ENCODE results near the gene AKNA.

GRCh38 chr9:114396558-114397218 lies 8.9 kb upstream of the AKNA start:
- TF ChIP-seq, protein P1, sequence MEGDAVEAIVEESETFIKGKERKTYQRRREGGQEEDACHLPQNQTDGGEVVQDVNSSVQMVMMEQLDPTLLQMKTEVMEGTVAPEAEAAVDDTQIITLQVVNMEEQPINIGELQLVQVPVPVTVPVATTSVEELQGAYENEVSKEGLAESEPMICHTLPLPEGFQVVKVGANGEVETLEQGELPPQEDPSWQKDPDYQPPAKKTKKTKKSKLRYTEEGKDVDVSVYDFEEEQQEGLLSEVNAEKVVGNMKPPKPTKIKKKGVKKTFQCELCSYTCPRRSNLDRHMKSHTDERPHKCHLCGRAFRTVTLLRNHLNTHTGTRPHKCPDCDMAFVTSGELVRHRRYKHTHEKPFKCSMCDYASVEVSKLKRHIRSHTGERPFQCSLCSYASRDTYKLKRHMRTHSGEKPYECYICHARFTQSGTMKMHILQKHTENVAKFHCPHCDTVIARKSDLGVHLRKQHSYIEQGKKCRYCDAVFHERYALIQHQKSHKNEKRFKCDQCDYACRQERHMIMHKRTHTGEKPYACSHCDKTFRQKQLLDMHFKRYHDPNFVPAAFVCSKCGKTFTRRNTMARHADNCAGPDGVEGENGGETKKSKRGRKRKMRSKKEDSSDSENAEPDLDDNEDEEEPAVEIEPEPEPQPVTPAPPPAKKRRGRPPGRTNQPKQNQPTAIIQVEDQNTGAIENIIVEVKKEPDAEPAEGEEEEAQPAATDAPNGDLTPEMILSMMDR (IDR thresholded peaks at IDR 0.05) = no peak
- TF ChIP-seq POLR2A (IDR thresholded peaks at IDR 0.05) = no peak
